Suprapubic skin (tissue), 4 donors: ENCODE results near the gene TMEM62. TPM values are rescaled to one million over a fixed set of nuclear protein-coding genes. Genes with fewer than 3 reads are reported as not detected.
"Not testable (repeated sequence)": the region's sequence is repeated elsewhere in the genome, so short reads cannot be mapped to it uniquely, and the experiment has no call there.

Experiments used
- DNase-seq, 2 donors: peaks; one replicate each; pipeline ENCODE4 v3.0.0-alpha.2; 2019; ENCODE audit warnings: low spot score in 2 of 2
- H3K27ac ChIP-seq: fragments of 200-600 bp; sonication (generic); one replicate; pipeline ENCODE4 v1.5.1; 2019
- H3K27me3 ChIP-seq: fragments of 200-600 bp; sonication (generic); one replicate; pipeline ENCODE4 v1.5.1; 2019
- H3K36me3 ChIP-seq: fragments of 200-600 bp; sonication (generic); one replicate; pipeline ENCODE4 v1.5.1; 2019
- H3K4me1 ChIP-seq: fragments of 200-600 bp; sonication (generic); one replicate; pipeline ENCODE4 v1.5.1; 2019
- H3K4me3 ChIP-seq: fragments of 200-600 bp; sonication (generic); one replicate; pipeline ENCODE4 v1.5.1; 2019; ENCODE audit warnings: mild to moderate bottlenecking
- H3K9me3 ChIP-seq: fragments of 200-600 bp; sonication (generic); one replicate; pipeline ENCODE4 v1.5.1; 2019
- CTCF ChIP-seq, 2 donors: fragments of 200-600 bp in 1 of 2; fragments of 450-650 bp in 1 of 2; sonication (generic) in 1 of 2; IDR thresholded peaks; one replicate each; pipeline ENCODE4 v1.5.1; 2016 to 2019; ENCODE audit warnings: antibody characterized with exemption in 2 of 2, mild to moderate bottlenecking in 1 of 2, moderate library complexity in 1 of 2
- EP300 ChIP-seq: sonication (generic); formaldehyde crosslinking; IDR thresholded peaks from one replicate; pipeline ENCODE4 v1.6.1; 2017; ENCODE audit warnings: antibody characterized with exemption
- POLR2A ChIP-seq, 2 donors: fragments of 450-650 bp; IDR thresholded peaks; one replicate each; pipeline ENCODE4 v1.6.1; 2017; ENCODE audit warnings: antibody characterized with exemption in 2 of 2, mild to moderate bottlenecking in 2 of 2, moderate library complexity in 2 of 2
- POLR2AphosphoS5 ChIP-seq, 3 donors: sonication (generic); formaldehyde crosslinking; IDR thresholded peaks; one replicate each; pipeline ENCODE4 v1.6.1; 2017; ENCODE audit warnings: antibody characterized with exemption in 3 of 3
- WGBS: methylation state at CpG from one replicate; pipeline ENCODE4 v1.1.5; 2018; 5-methylcytosine and 5-hydroxymethylcytosine counted together
- total RNA-seq, 4 donors: library from RNA; depleted of rRNA; stranded (reverse); fragments of >200 nt; gene quantifications; one replicate each; pipeline ENCODE4 v1.1.0, GENCODE V29; 2016

TMEM62 gene
- total RNA-seq, 4 donors from 2014 or later, result 12.5 to 31.3 (median 20.3) TPM

- WGBS, result 97% methylated on average over 2 of the region's 2 CpGs
- DNase-seq, result no peak
- H3K27ac ChIP-seq, result no peak overlapping the region
- H3K36me3 ChIP-seq, result peaks cover 40% of the 10 kb centered on the region
- peaks cover 4% of the 10 kb centered on the region for H3K4me1 ChIP-seq
- no peaks in the 10 kb centered on the region for H3K27me3 ChIP-seq
- TF ChIP-seq EP300 (no peak), POLR2AphosphoS5 (IDR thresholded peaks at IDR 0.05) (no peak), POLR2A (IDR thresholded peaks at IDR 0.05) (no peak), CTCF (IDR thresholded peaks at IDR 0.05) (no peak)
- H3K9me3 ChIP-seq, result no peaks in the 10 kb centered on the region
- no peak overlapping the region for H3K4me3 ChIP-seq
Observed at GRCh38 chr15:43165801-43166325, 32.5 kb downstream of the TMEM62 start.

- H3K4me3 ChIP-seq, H3K9me3 ChIP-seq, H3K27me3 ChIP-seq, H3K4me1 ChIP-seq, DNase-seq, H3K27ac ChIP-seq: not testable (repeated sequence)
- peaks cover 29% of the 10 kb centered on the region for H3K36me3 ChIP-seq
- WGBS, result 100% methylated on average over 3 of the region's 28 CpGs
Observed at GRCh38 chr15:43167261-43167660, 33.9 kb downstream of the TMEM62 start.

GRCh38 chr15:43168192-43169107, 35.1 kb downstream of the TMEM62 start:
- Histone ChIP-seq H3K4me1 (peaks cover 4% of the 10 kb centered on the region), H3K27ac (peak overlapping the region; percentile 53), H3K9me3 (no peaks in the 10 kb centered on the region), H3K27me3 (no peaks in the 10 kb centered on the region), H3K4me3 (no peak overlapping the region), H3K36me3 (peaks cover 33% of the 10 kb centered on the region)
- no peak for TF ChIP-seq EP300
- 65% methylated on average over 2 of the region's 2 CpGs for WGBS
- DNase-seq, result no peak

- no peak for DNase-seq
- Histone ChIP-seq H3K4me3 (no peak overlapping the region), H3K27ac (no peak overlapping the region), H3K9me3 (no peaks in the 10 kb centered on the region), H3K4me1 (peaks cover 4% of the 10 kb centered on the region), H3K27me3 (no peaks in the 10 kb centered on the region), H3K36me3 (peaks cover 34% of the 10 kb centered on the region)
- TF ChIP-seq EP300 (no peak), POLR2AphosphoS5 (IDR thresholded peaks at IDR 0.05) (no peak), CTCF (IDR thresholded peaks at IDR 0.05) (no peak), POLR2A (IDR thresholded peaks at IDR 0.05) (no peak)
- 96% methylated on average over 4 of the region's 4 CpGs for WGBS
Observed at GRCh38 chr15:43169888-43170287, 36.5 kb downstream of the TMEM62 start.

- not testable (repeated sequence) for H3K27ac ChIP-seq, H3K4me1 ChIP-seq, H3K4me3 ChIP-seq, DNase-seq, H3K27me3 ChIP-seq, H3K9me3 ChIP-seq
- peaks cover 39% of the 10 kb centered on the region for H3K36me3 ChIP-seq
- WGBS, result 97% methylated on average over 21 of the region's 25 CpGs
Observed at GRCh38 chr15:43175656-43176309, 42.4 kb downstream of the TMEM62 start.

GRCh38 chr15:43177147-43177546, 43.8 kb downstream of the TMEM62 start:
- H3K9me3 ChIP-seq, H3K4me3 ChIP-seq, H3K4me1 ChIP-seq, H3K27ac ChIP-seq, H3K27me3 ChIP-seq, DNase-seq: not testable (repeated sequence)
- peaks cover 45% of the 10 kb centered on the region for H3K36me3 ChIP-seq
- 96% methylated on average over 2 of the region's 2 CpGs for WGBS

- Histone ChIP-seq H3K4me1 (peaks cover 19% of the 10 kb centered on the region), H3K27me3 (no peaks in the 10 kb centered on the region), H3K36me3 (peaks cover 26% of the 10 kb centered on the region), H3K4me3 (no peak overlapping the region), H3K27ac (no peak overlapping the region), H3K9me3 (no peaks in the 10 kb centered on the region)
- WGBS, result 78% methylated on average over 3 of the region's 3 CpGs
- no peak for DNase-seq
- no peak for TF ChIP-seq EP300
- TF ChIP-seq POLR2A (IDR thresholded peaks at IDR 0.05), result no peak
- no peak for TF ChIP-seq POLR2AphosphoS5 (IDR thresholded peaks at IDR 0.05)
- no peak for TF ChIP-seq CTCF (IDR thresholded peaks at IDR 0.05)
Observed at GRCh38 chr15:43183270-43183669, 49.9 kb downstream of the TMEM62 start.
